ENCODE results near the gene CD99L2.

CD99L2 gene

DNA sequence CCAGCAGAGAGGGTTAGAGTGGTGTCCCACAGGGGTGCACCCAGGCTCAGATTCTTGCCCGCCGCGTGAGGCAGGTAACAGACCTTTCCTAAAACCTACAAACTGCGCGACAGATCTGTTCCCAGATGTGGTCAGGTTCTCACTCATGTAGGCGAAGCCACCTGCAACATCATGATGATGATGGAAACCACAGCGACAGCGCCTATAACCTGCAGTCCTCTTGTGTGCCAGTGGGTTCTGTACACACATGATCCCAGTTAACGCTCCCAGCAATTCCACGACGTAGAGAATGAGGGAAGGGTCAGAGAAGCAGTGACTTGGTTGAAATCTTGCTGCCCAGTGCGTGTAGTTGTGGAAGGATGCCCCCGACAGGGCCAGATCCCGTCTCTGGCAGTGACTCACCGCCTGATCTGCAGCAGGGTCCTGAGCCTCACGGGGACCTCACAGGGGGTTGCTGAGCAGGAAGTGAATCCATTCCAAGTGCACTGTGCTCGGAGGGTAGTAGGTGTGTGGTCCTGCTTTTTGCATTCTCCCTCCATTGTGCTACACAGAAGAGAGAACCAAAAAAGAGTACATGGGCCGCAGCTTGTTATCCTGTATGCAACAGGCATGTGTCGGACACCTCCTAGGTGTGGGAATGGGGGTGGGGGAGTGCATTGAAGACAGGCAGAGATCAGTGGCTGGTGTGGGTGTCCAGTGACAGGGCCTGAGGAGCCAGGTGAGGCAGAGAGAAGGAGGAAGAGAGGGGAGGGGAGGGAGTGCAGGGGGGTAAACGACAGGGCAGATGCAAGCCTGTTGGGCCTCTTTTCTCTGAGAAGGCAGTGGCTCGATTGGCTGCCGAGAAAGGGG lies 138.7 kb downstream of the CD99L2 start:
- no peak for DNase-seq (ENCODE audit: extremely low read depth, low read depth)
- TF ChIP-seq, protein P1, sequence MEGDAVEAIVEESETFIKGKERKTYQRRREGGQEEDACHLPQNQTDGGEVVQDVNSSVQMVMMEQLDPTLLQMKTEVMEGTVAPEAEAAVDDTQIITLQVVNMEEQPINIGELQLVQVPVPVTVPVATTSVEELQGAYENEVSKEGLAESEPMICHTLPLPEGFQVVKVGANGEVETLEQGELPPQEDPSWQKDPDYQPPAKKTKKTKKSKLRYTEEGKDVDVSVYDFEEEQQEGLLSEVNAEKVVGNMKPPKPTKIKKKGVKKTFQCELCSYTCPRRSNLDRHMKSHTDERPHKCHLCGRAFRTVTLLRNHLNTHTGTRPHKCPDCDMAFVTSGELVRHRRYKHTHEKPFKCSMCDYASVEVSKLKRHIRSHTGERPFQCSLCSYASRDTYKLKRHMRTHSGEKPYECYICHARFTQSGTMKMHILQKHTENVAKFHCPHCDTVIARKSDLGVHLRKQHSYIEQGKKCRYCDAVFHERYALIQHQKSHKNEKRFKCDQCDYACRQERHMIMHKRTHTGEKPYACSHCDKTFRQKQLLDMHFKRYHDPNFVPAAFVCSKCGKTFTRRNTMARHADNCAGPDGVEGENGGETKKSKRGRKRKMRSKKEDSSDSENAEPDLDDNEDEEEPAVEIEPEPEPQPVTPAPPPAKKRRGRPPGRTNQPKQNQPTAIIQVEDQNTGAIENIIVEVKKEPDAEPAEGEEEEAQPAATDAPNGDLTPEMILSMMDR (IDR thresholded peaks at IDR 0.05; ENCODE audit: low read depth, low read length), result no peak

DNA sequence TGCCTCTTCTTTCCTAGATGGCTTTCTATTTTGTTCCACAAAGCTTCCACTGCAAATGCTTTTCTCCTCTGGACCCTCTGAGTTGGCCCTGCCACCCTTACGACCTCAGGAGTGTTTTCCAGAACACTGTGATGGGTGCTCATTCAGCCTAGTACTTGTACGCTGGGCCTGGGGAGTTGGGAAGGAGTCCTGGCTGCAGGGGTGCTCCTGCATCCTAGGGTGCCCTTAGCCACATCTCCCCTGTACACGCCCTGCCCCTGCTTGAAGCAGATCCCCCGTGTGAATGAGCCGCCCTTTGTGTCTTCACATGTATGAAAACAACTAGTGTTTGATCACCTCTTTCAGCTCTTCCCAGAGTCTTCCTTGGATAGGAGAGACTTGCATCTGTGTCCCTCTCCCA lies 141.1 kb downstream of the CD99L2 start:
- TF ChIP-seq, protein P1 (IDR thresholded peaks at IDR 0.05; ENCODE audit: low read depth, low read length), result no peak
- DNase-seq (ENCODE audit: extremely low read depth, low read depth), result no peak

DNA sequence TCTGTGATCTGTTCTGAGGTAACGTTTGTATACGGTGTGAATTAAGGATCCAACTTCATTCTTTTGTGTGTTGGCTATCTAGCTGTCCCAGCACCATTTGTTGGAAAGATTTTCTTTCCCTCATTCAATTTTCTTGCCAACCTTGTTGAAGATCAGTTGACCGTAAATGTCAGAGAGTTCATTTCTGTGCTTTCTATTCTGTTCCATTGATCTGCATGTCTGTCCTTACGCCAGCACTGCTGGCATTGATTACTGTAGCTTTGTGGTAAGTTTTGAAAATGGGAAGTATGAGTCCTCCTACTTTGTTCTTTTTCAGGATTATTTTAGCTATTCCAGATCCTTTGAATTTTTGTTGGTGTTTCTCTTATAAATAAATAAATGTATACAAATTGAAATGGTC lies 144.5 kb downstream of the CD99L2 start:
- TF ChIP-seq, protein P1 (IDR thresholded peaks at IDR 0.05; ENCODE audit: low read depth, low read length), result no peak

DNA sequence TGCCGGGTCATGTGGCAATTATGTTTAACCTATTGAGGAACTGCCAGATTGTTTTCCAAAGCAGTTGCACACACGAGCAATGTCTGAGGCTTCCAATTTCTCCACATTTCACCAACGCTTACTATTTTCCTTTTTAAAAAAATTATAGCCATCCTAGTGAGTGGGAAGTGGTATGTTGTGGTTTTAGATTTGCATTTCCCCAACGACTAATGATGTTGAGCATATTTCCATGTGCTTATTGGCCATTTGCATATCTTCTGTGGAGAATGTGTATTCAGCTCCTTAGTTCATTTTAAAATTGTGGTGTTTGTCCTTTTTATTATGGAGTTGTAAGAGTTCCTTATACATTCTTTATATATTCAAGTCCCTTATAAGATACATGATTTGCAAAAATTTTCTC lies 145.1 kb downstream of the CD99L2 start:
- no peak for DNase-seq (ENCODE audit: extremely low read depth, low read depth)
- TF ChIP-seq, protein P1 (IDR thresholded peaks at IDR 0.05; ENCODE audit: low read depth, low read length), result no peak

More for the DNA sequence above, 144.5 kb downstream of the CD99L2 start:
- no peak for DNase-seq (ENCODE audit: extremely low read depth, low read depth)

DNA sequence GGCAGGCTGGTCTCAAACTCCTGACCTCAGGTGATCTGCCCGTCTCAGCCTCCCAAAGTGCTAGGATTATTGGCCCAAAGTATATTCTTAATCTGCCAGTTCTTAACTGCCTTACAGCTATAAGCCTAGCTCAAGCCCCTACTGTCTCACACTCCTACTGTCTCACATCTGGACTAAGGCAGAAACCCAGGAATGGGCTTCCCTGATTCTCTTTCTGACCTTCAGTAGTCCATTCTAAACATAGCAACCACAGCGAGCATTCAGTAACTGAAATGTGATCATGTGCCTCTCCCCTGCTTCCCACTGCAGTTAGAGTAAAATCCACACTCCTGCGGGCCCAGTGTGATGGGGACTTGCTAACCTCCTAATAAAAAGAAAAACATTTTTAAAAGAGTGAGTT lies 146.3 kb downstream of the CD99L2 start:
- TF ChIP-seq, protein P1 (IDR thresholded peaks at IDR 0.05; ENCODE audit: low read depth, low read length), result no peak
- no peak for DNase-seq (ENCODE audit: extremely low read depth, low read depth)

DNA sequence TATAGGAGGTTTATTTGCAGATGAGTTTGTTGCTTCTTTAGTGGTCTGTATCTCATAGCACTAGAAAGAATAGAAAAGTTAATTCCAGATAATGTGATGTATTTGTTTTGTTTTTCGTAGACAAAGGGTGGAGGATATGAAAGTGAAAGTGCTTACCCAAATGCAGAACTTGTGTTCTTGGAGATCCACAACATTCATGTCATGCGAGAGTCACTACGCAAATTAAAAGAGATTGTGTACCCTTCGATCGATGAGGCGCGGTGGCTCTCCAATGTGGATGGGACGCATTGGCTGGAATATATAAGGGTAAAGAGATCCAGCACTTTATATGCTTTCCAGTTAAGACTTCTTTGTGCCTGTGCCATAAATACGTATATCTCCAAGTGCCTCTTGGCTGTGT lies 162.0 kb downstream of the CD99L2 start:
- DNase-seq (ENCODE audit: extremely low read depth, low read depth), result no peak
- TF ChIP-seq, protein P1 (IDR thresholded peaks at IDR 0.05; ENCODE audit: low read depth, low read length), result no peak

DNA sequence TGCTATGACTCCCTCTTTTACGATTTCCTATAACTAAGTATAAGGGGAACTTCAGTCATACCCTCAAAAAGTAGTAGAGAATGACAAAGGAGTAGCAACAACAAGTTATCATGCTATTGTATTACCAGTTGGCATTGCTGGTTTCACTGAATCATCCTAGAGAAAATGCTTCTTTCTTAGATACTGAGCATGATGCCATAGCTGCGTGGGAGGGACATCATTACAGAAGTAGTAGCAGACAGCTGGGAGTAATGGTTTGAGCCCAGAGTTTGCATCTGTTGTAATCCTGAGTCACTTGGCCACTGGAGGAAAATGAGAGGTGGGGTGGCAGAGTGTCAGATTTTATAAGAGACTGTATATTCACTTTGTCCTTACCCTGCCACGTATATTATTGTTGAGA lies 166.7 kb downstream of the CD99L2 start:
- TF ChIP-seq, protein P1 (IDR thresholded peaks at IDR 0.05; ENCODE audit: low read depth, low read length), result no peak
- DNase-seq (ENCODE audit: extremely low read depth, low read depth), result peak; percentile 80

Data from AG09319 (cell line).